Muscle of arm (tissue), 14 donors: ENCODE measurements around the gene NRDE2. TPM values are rescaled to one million over a fixed set of nuclear protein-coding genes. Genes with fewer than 3 reads are reported as not detected.

Experiments used
- DNase-seq: peaks from one replicate; pipeline ENCODE4 v3.0.0-alpha.2; 2013
- long read RNA-seq, 11 donors: transcript quantifications; one replicate each; lab custom pipeline, GENCODE V29; 2026
- polyA plus RNA-seq, 12 donors: library from polyadenylated mRNA; unstranded; fragments of 120-200 nt; gene quantifications; one replicate each; pipeline ENCODE4 v1.2.1, GENCODE V29; 2013; ENCODE audit not compliant: insufficient read length in 12 of 12

The NRDE2 gene
- 10 to 100 TPM in 7 of 12 donors, 1 to 10 TPM in 4, not detected in 1; 7.3 to 38.4 (median 11.1) TPM for polyA plus RNA-seq
- long read RNA-seq, donor 1, full-length matches to known transcripts: 3 of 3 reads
- long read RNA-seq, donor 1, partial matches to known transcripts: 0 of 3 reads
- long read RNA-seq, donor 1, other reads (novel, unspliced or antisense): 0 of 3 reads
- long read RNA-seq, donor 2: 0 reads
- long read RNA-seq, donor 3: 0 reads
- long read RNA-seq, donor 4: 0 reads
- long read RNA-seq, donor 5, full-length matches to known transcripts: 2 of 2 reads
- long read RNA-seq, donor 5, partial matches to known transcripts: 0 of 2 reads
- long read RNA-seq, donor 5, other reads (novel, unspliced or antisense): 0 of 2 reads
- long read RNA-seq, donor 6, partial matches to known transcripts: 0 of 2 reads
- long read RNA-seq, donor 6, other reads (novel, unspliced or antisense): 0 of 2 reads
- long read RNA-seq, donor 7, partial matches to known transcripts: 0 of 3 reads
- long read RNA-seq, donor 7, other reads (novel, unspliced or antisense): 0 of 3 reads
- long read RNA-seq, donor 8, partial matches to known transcripts: 0 of 1 reads
- long read RNA-seq, donor 8, other reads (novel, unspliced or antisense): 0 of 1 reads
- long read RNA-seq, donor 9, partial matches to known transcripts: 0 of 1 reads
- long read RNA-seq, donor 9, other reads (novel, unspliced or antisense): 0 of 1 reads
- long read RNA-seq, donor 10, partial matches to known transcripts: 0 of 2 reads
- long read RNA-seq, donor 10, other reads (novel, unspliced or antisense): 0 of 2 reads
- long read RNA-seq, donor 11, partial matches to known transcripts: 0 of 5 reads
- long read RNA-seq, donor 11, other reads (novel, unspliced or antisense): 0 of 5 reads

- DNase-seq: peak; percentile 96
Observed at GRCh38 chr14:90331497-90332270, at the start of gene NRDE2. Gene NRDE2 (minus strand): TSS chr14:90331941. CDS start chr14:90331904, 37 bp downstream.

GRCh38 chr14:90381011-90381786, 49.5 kb upstream of the NRDE2 start:
- DNase-seq: peak; percentile 55

GRCh38 chr14:90379106-90379505, 47.4 kb upstream of the NRDE2 start:
- no peak for DNase-seq

GRCh38 chr14:90378249-90378648, 46.5 kb upstream of the NRDE2 start:
- no peak for DNase-seq

GRCh38 chr14:90375934-90376333, 44.2 kb upstream of the NRDE2 start:
- DNase-seq: no peak

- DNase-seq: no peak
Observed at GRCh38 chr14:90374813-90375212, 43.1 kb upstream of the NRDE2 start.

GRCh38 chr14:90373887-90374286, 42.1 kb upstream of the NRDE2 start:
- no peak for DNase-seq

GRCh38 chr14:90368946-90369721, 37.4 kb upstream of the NRDE2 start:
- no peak for DNase-seq

GRCh38 chr14:90362558-90362896, 30.8 kb upstream of the NRDE2 start:
- DNase-seq: no peak

GRCh38 chr14:90361865-90362557, 30.3 kb upstream of the NRDE2 start:
- no peak for DNase-seq

GRCh38 chr14:90358359-90358758, 26.6 kb upstream of the NRDE2 start:
- DNase-seq: no peak

GRCh38 chr14:90356925-90357324, 25.2 kb upstream of the NRDE2 start:
- DNase-seq: no peak

- DNase-seq: no peak
Observed at GRCh38 chr14:90355540-90356518, 24.1 kb upstream of the NRDE2 start.

- DNase-seq: no peak
Observed at GRCh38 chr14:90354551-90355298, 23.0 kb upstream of the NRDE2 start.

GRCh38 chr14:90349739-90350138, 18.0 kb upstream of the NRDE2 start:
- DNase-seq: no peak

- DNase-seq: no peak
Observed at GRCh38 chr14:90348270-90348669, 16.5 kb upstream of the NRDE2 start.

- DNase-seq: no peak
Observed at GRCh38 chr14:90345239-90345557, 13.5 kb upstream of the NRDE2 start.
